Epidermal melanocyte (primary cell): ENCODE measurements around the gene RPL9.
"Not testable (repeated sequence)": the region's sequence is repeated elsewhere in the genome, so short reads cannot be mapped to it uniquely, and the experiment has no call there.

Source experiments
- DNase-seq: peaks from one replicate; pipeline ENCODE4 v3.0.0; 2011; ENCODE audit warnings: low spot score; ENCODE audit not compliant: insufficient read length

The RPL9 gene

DNA sequence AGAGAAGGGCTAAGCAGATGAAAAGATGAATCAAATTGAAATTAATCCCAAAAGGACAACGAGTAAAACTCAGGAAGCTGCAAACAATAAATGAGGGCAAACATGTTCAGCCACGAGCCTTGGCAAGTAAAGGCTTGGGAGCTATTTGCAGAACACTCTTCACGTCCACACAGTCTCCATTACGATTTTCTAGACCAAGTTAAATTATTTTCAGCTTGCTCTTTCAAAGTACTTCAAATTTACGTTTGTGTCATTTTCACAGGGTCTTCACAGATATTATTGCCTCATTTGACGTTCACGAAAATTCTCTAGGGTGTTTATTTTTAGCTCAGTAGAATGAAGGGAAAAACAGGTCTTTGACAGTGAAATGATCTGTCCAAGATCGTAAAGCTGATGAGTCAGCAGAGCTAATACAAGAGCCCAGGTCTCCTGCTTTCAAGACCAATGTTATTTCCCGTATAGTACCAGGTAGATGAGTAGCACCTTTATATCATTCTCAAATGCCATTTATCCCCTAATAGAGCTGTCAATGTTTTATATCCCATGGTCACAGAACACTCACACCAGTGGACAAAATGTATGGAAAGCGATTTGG, 31.1 kb downstream of the RPL9 start:
- no peak for DNase-seq

DNA sequence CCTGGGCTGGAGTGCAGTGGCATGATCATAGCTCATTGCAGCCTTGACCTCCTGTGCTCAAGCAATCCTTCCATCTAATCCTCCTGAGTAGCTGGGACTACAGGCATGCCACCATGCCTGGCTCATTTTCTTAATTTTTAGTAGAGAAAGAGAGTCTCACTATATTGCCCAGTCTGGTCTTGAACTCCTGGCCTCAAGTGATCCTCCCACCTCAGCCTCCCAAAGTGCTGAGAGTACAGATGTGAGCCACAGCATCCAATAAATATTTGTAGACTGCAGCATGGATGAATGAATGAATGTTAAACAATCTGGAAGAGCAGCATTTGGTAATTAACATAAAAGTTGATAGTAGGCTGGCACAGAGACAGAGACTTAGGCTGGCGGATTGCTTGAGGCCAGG, 32.0 kb downstream of the RPL9 start:
- DNase-seq = no peak

DNA sequence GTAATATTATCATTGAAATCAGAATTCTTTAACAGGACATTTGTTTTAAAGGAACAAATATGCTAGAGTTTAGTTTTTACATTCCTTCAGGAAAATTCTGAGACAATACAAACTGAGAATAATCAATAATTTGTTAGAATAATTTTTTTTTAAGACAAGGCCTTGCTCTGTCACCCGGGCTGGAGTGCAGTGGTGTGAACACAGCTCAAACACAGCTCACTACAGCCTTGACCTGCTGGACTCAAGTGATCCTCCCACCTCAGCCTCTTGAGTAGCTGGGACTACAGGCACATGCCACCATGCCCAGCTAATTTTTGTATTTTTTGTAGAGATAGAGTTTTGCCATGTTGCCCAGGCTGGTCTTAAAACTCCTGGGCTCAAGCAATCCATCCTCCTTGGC, 33.4 kb downstream of the RPL9 start:
- DNase-seq = not testable (repeated sequence)

DNA sequence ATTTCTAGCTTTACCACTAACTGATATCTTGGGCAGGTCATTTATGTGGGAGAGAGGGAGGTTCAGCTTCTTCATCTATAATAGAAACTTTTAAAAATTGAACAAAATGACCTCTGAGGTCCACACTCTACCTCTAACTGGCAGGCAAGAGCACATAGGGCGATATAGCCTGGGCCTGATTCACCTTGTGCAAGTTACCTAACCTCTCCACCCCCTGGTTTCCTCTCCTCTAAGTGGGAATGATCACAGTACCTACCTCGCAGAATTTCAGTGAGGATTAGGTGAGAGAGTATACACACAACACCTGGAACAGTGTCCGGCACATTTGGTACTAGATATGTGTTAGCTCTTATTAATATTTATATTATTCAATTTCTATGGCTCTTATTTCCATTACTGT, 36.5 kb downstream of the RPL9 start:
- no peak for DNase-seq

DNA sequence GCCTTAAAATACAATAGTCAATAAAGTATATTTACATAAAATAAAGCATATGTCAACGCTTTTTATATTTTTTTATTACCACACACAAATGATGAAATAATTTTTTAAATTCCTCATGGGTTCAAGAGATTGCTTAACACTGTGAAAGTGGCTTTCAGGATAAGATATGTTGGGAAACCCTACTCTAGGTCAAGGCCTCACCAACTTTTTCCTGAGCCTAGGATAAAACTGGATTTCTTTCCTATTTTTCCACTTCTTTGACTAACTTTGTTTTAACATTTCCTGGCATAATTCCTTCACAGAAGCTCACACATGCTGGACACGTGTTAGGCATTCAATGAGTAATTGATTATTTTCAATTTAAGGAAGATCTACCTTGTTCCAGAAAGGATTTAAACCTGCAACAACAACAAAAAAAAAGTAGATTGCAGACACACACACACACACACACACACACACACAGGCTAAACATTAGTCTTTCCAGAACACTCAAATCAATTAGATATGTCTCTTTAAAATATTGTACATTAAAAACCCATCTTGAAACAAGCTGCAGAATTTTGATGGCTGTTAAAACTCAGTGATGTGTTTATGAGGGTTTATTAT, 42.9 kb downstream of the RPL9 start:
- DNase-seq = no peak

DNA sequence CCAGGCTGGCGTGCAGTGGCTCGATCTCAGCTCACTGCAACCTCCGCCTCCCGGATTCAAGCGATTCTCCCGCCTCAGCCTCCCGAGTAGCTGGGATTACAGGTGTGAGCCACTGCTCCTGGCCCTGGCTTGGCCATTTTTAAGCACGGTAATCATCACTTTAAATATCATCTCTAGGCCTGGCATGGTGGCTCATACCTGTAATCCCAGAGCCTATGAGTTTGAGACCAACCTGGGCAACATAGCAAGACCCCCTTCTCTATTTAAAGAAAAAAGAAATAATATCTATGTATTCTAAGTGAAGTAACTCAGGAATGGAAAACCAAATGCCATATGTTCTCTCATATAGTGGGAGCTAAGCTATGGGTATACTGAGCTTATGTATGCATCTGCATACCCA, 47.2 kb downstream of the RPL9 start:
- DNase-seq = not testable (repeated sequence)

DNA sequence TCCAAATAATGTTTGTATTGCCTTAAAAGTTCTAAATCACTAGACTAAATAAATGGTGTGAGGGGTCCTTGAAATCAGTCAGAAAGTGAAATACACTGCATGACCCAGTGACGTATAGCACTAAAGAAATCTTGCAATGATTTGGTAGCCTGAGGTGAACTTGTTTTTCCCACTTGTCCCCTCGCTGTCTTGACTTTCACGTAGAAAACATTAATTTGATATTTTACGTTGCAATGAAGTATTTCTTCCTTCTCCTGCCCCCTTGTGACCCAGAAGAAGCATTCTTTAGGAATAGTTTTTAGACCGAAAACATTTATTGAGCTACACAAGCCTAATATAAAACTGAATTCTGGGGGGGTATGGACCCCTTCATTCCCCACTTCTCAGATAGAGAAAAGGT, 48.3 kb downstream of the RPL9 start:
- DNase-seq = no peak

DNA sequence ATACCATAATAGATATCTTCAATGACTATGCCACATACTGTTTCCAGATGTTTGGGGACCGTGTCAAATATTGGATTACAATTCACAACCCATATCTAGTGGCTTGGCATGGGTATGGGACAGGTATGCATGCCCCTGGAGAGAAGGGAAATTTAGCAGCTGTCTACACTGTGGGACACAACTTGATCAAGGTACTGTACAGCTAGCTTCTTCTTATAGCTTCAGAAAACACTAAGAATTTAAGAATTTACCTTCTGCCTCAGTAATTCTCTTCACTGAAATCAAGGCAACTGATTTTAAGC, 51.2 kb downstream of the RPL9 start:
- no peak for DNase-seq

DNA sequence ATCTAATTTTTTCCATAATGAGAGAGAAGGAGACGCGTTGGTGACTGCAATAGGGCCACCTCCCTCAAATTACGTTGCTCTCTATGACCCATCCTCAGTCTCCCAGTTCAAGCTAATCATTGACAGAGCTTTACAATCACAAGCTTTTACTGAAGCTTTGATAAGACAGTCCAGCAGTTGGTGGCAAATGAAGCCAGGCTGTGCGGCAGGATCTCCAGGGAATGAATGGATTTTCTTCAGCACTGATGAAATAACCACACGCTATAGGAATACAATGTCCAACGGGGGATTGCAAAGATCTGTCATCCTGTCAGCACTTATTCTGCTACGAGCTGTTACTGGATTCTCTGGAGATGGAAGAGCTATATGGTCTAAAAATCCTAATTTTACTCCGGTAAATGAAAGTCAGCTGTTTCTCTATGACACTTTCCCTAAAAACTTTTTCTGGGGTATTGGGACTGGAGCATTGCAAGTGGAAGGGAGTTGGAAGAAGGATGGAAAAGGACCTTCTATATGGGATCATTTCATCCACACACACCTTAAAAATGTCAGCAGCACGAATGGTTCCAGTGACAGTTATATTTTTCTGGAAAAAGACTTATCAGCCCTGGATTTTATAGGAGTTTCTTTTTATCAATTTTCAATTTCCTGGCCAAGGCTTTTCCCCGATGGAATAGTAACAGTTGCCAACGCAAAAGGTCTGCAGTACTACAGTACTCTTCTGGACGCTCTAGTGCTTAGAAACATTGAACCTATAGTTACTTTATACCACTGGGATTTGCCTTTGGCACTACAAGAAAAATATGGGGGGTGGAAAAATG, 51.7 kb downstream of the RPL9 start, which contains the start of gene KLB:
KLB (plus strand) TSS at position 168 of the 821 bp plus-strand sequence; CDS start at position 188, 20 bp downstream.
- no peak for DNase-seq
